Adrenal gland (tissue), 5 donors: ENCODE measurements around the gene KIAA0040.

Experiments used
- CTCF ChIP-seq, 6 experiments: fragments of 450-650 bp in 4 of 6; fragments of 200-600 bp in 2 of 6; sonication (generic) in 1 of 6; IDR thresholded peaks; 1 replicate in 5 of 6; 2 replicates in 1 of 6; pipeline versions ENCODE4 v1.5.1 to v1.8.0; 2016 to 2021; ENCODE audit warnings: antibody characterized with exemption in 6 of 6, mild to moderate bottlenecking in 2 of 6, moderate library complexity in 1 of 6
- POLR2A ChIP-seq, 2 donors: fragments of 450-650 bp; IDR thresholded peaks; one replicate each; pipeline ENCODE4 v1.6.1; 2017; ENCODE audit warnings: antibody characterized with exemption in 2 of 2, mild to moderate bottlenecking in 2 of 2, moderate library complexity in 1 of 2
- donor health status: DM: no; HTN: no; CAD: no.

DNA sequence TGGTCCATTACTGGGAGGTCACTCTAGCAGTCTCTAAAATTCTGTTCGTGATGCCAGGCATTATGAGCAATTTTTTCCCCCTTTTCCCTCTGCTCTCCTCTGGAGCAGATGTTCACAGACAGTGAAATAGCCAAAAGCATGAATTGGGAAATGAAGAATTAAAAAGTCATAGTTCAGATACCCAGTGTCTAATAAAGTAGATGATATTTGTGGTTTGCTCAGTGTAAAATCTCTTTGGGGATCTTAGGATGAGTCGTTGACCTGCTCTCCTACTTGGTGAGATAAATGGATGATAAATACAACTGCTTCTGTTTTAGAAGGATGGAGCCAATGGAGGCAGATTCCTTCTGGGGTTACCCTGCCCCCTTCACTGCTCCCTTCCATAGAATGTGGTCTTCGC is 56.3 kb downstream of the KIAA0040 start:
- TF ChIP-seq CTCF (IDR thresholded peaks at IDR 0.05), result no peak
- TF ChIP-seq POLR2A (IDR thresholded peaks at IDR 0.05), result no peak
